Kidney capillary endothelial cell (primary cell): ENCODE results near the gene PLEKHH2.
A peak's percentile ranks its signal among the peaks of the same experiment; 100 is the strongest.

Experiments used
- DNase-seq: peaks from one replicate; pipeline ENCODE4 v3.0.0-alpha.2; 2018; ENCODE audit warnings: low spot score

PLEKHH2 gene

DNA sequence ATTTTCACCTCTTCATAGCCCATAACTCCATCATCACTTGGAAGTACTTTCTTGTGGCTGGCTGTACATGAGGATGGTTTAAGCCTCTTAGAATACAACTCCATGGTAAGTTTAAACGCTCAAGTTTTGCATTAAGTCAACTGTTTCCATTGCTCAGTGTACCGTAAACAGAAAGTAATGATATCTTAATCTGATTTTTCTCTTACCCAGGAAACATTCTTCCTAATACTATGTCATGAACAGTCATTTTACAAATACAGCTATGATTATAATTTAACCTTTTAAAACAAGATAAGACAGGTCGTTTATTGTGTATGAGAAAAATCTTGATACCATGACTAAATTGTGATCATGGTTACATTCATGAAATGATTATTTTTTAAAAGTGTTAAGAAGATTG, 125.2 kb downstream of the PLEKHH2 start:
- no peak for DNase-seq

DNA sequence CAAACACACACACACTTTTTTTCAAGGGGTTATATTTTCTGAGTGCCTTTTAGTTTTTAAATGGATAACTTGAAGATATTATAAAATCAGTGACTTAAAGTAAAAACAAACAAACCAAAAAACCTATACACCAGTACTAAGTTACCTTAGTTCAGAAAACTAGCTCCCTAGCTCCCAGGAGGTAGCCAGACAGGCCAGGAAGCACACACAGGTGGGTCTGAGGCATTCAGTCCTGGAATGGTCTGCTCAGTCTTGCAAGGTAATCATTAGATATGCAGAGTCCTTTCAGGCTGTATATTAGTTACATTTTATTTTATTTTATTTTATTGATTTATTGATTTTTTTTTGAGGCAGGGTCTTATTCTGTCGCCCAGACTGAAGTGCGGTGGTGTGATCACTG, 126.0 kb downstream of the PLEKHH2 start:
- no peak for DNase-seq

DNA sequence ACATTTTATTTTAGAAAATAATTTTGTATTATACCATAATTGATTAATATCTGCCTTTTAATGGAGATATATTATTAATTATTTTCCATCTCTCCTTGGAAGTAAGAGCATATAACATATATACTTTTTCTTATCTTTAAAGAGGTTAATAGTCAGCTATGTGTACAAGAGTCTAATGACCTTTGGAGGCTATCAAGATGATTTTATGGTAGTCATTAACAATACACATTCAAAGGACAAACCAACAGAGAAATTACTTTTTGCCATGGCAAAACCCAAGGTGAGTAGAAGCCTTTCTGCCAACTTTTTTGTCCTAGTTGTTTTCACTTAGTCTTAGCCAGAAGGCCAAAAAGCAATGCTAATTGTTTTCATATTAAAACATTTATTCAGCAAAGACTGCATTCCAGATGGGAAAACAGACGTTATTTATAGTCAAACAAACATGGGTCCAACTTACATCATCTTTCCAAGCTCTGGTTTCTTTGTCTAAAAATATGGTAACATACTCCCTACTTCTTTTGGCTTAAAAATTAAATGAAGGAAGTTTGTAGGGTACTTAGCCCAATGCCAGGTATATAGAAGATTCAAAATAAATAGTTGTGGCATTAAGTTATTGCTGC, 127.1 kb downstream of the PLEKHH2 start:
- DNase-seq = no peak

- DNase-seq = no peak
Measured at GRCh38 chr2:43766006-43766405, 128.9 kb downstream of the PLEKHH2 start.

DNA sequence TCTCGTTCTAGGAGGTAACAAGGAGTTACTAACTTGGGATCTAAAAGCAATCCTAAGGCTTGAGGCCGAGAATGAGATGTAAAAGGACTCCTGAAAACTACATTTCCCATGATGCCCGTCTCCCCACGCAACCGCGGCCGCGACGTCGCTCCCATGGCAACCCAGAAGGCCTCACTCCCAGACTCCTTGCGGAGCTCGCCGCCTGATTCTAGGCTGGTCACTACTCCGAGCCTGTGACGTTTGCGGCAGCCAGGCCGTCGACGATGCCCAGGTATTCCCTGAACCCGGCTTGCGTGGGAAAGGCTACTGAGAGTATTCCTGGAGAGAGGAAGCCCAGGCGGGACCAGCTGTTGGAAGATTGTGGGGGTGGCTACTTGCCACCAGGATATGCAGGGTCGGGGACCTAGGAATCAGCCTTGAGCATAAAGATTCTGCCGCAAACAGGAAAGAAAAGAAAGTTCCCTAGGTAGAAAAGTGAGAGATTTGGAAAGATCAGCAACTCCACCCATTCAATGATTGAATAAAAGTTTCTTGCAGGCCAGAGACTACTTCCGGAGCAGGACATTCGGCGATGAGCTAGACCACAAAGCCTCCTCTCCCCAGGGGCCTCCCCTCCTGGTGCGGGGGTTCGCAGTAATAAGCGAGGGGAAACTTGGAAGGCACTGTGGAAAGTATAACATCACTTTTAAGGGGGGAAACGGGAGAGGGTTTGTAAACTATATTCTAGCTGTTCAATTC, 137.0 kb downstream of the PLEKHH2 start, which contains the start of gene DYNC2LI1:
DYNC2LI1 (plus strand) TSS at position 164 of the 738 bp plus-strand sequence; CDS start at position 264, 100 bp downstream.
- DNase-seq = peak; percentile 80

DNA sequence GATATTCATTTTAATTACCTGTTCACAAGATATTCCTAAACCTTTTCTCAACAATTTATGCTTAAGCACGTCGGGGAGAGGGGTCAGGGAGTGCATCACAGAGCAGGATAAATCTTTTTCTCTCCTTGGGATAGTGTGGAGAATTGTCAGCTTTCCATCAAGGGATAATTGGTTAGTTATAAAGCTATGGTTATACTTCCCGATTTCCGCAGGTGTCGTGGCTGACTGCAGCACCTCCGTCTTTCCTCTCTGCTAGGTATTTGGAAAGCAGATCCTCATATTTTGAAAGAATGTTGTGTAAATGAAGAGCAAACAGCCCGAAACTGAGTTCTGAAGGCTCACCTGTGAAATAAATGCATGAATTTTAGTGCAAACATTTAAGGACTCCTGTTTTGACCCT, 137.6 kb downstream of the PLEKHH2 start:
- no peak for DNase-seq

DNA sequence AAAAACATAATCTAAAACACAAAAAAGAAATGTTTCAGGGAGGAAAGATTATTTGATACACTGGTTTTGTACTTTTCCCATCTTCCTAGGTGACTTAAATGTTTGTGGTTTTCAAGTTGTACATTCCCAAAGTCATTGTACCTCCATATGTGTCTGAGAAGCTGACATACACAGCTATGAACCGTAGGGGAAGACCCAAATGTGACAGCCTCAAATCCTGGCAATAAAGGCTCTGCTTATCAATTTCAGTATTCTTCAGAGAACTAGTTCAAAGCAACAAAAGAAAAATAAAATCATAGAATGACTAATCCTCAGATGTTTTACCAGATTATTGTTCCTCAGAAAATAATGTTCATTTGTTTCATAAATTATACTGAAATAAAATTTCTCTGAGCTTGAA, 139.3 kb downstream of the PLEKHH2 start:
- no peak for DNase-seq

GRCh38 chr2:43777306-43777926, 140.4 kb downstream of the PLEKHH2 start:
- no peak for DNase-seq

- DNase-seq = no peak
Measured at GRCh38 chr2:43778233-43778632, 141.2 kb downstream of the PLEKHH2 start.

GRCh38 chr2:43787895-43788294, 150.8 kb downstream of the PLEKHH2 start:
- DNase-seq = no peak

DNA sequence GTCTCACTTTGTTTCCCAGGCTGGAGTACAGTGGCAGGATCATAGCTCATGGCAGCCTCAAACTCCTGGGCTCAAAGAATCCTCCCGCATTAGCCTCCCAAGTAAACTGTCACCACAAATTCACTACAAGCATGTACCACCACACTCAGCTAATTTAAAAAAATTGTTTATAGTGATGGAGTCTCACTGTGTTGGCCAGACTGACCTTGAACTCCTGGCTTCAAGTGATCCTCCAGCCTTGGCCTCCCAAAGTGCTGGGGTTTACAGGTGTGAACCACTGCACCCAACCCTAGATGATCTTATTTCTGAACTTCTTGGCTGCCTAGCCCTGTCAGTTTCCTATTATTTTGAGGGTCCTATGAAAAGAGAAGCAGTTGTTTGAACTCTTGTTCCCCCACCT, 151.6 kb downstream of the PLEKHH2 start:
- no peak for DNase-seq

- no peak for DNase-seq
Measured at GRCh38 chr2:43790147-43790546, 153.1 kb downstream of the PLEKHH2 start.

DNA sequence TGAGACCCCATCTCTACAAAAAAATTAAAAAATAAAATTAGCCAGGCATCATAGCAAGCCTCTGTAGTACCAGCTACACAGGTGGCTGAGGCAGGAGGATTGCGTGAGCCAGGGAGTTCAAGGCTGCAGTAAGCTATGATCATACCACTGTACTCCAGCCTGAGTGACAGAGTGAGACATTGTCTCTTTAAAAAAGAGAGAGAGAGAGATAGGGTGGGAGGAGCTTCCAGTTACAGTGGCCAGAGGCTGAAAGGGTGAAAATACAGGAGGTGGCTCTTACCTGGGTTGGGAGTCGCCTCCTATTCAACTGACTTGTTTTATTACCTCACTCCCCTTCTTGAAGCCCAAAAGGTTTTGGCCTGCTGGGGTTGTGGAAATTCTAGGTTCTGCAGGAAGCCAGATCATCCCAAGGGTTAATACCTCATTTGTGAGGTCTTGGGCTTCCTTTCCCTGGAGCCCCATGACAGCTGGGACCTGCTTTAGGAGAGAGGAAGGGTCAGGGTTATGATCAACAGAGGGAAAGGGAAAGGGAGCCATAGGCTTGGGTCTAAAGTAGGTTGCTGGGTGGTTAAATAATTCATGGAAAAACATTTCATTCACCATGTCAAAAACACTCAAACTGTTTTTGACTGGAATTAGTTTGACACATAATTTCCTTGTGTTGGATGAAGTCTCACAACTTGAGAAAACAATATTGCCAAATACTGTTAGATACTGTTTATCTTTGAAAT, 154.1 kb downstream of the PLEKHH2 start:
- DNase-seq = no peak

DNA sequence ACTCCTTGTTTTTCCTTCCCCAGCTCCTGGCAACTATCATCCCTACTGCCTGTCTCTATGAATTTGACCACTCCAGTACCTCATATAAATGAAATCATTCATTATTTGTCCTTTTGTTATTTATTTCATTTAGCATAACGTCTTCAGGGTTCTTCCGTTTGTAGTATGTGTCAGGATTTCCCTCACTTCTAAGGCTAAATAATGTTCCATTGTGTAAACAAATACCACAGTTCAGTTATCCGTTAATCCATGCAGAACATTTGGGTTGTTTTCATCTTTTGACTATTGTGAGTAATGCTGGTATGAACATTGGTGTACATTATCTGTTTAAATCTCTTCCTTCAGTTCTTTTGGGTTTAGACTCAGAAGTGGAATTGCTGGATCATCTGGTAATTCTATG, 155.6 kb downstream of the PLEKHH2 start:
- DNase-seq = no peak

DNA sequence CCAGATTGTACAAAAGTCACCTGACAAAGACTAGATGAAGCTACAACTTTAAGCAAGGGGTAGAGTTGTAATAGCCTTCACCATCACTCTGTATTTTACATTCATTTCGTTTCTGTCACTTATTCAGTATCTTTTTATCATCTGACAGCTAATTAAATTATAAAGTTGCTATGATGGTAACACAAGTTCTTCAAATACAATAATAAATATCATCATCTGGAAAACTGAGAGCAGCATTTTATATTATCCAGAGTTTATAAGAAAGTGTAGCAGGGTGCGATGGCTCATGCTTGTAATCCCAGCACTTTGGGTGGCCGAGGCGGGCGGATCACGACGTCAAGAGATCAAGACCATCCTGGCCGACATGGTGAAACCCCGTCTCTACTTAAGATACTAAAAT, 157.9 kb downstream of the PLEKHH2 start:
- DNase-seq = no peak

- no peak for DNase-seq
Measured at GRCh38 chr2:43796206-43796605, 159.1 kb downstream of the PLEKHH2 start.

DNA sequence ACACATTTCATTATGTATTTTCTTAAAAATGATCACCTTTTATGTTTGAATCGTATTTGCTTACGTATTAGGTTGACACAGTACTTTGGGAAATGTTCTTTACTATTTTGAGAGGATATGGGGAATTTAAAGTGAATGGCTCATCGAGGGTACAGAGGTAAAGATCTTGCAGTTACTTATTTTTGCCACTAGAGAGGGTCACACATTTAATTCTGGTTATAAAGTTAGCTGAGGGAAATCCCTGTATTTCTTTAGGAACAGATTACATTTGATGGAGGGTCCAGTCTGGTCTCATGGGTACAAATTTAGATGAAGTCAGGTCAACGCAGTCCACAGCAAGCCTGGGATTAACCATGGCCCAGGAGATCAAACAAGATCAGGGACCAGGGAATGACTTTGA, 161.2 kb downstream of the PLEKHH2 start:
- no peak for DNase-seq

DNA sequence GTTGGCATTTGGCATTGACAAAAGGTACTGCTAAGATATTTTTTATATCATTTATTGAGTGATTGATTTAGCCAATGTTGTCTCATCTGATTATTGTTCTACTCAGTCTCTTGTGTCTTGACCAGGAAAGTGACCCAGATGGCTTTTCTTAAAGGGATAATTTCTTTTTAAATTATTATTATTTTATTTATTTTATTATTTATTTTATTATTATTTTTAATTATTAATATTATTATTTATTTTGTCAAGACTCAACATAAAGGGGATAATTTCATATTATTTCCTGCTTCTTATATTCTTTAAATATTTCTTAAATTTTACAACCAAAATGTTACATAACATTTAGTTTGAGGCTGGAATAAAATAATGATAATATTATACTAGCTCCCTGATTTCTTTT, 163.8 kb downstream of the PLEKHH2 start:
- DNase-seq = no peak

DNA sequence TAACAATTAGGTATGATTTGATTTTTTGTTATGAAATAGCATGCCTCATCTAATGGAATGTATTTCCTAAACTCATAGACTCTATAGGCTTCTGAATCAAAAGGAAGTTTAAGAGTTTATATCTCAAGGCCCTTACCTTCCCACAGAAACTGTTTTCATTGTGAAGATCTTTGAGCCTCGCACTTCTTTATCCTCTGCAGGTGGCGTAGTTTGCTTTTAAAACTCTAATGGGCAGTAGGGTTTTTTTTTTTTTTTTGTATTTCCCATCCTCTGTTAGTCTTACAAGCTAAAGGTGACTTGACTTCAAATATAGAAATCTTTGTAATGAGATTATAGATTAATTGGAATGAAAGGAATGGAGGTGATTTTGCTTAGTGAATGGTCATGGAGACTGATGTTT, 165.1 kb downstream of the PLEKHH2 start:
- no peak for DNase-seq

GRCh38 chr2:43803113-43803512, 166.1 kb downstream of the PLEKHH2 start:
- no peak for DNase-seq

DNA sequence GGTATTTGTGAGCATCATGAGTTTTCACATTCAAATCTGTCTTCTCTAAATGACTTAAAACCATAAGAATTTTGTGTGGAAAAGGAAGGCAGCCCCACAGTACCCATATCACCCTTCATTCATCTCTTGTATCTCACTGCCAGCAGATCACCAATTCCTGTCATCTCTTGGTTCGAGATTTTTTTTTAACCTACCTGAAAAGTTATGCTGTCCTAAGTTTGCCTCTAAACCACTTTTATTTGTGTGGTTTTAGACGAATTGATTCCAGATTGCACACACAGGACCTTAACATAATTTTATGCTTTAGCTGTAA, 169.6 kb downstream of the PLEKHH2 start:
- no peak for DNase-seq

- DNase-seq = no peak
Measured at GRCh38 chr2:43810452-43810851, 173.4 kb downstream of the PLEKHH2 start.

DNA sequence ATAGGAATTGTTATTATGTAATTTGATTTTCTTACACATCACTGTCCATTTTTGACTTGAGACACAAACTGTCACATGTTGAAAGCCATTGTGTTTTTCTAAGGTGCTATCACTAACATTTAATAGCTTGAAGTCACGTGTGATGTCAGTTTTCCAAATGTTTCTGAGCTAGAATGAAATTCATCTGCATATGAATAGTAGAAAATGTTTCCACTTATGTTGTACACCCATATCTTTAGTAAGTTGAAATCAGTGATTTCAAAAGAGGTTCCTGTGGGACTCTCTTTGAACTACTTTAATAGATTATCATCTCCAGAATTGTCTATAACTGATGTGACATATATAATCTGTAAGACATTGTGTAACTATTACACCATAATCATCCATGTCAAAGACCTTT, 173.8 kb downstream of the PLEKHH2 start:
- no peak for DNase-seq
